GM23338 (cell line): Measurements from ENCODE around the gene PSAPL1. TPM values are rescaled to one million over a fixed set of nuclear protein-coding genes. Genes with fewer than 3 reads are reported as not detected.

Experiments used
- ATAC-seq: fragments of 200-7000 bp; cut with Tn5 transposase; 3 replicates; pipeline ENCODE4 v1.9.1; 2020
- DNase-seq: peaks from one replicate; pipeline ENCODE4 v3.0.0-alpha.2; 2015; ENCODE audit warnings: low spot score
- H2AFZ ChIP-seq: fragments of 200-600 bp; sonication (generic); 2 replicates; pipeline ENCODE4 v1.8.0; 2016; ENCODE audit warnings: antibody characterized with exemption, mild to moderate bottlenecking, moderate library complexity
- H3F3A ChIP-seq: fragments of 200-600 bp; sonication (generic); replicated peaks from 2 replicates; pipeline ENCODE4 v1.8.0; 2017; ENCODE audit warnings: antibody characterized with exemption, mixed run types, low read depth
- H3K27ac ChIP-seq: fragments of 200-600 bp; sonication (generic); 2 replicates; pipeline ENCODE4 v1.6.1; 2016; ENCODE audit warnings: low read depth
- H3K27me3 ChIP-seq: fragments of 200-600 bp; sonication (generic); 2 replicates; pipeline ENCODE4 v1.8.0; 2016; ENCODE audit warnings: mild to moderate bottlenecking, mixed run types, moderate library complexity; ENCODE audit not compliant: insufficient read depth
- H3K36me3 ChIP-seq: fragments of 200-600 bp; sonication (generic); 2 replicates; pipeline ENCODE4 v1.8.0; 2016; ENCODE audit warnings: mild to moderate bottlenecking; ENCODE audit not compliant: insufficient read depth
- H3K4me1 ChIP-seq: fragments of 200-600 bp; sonication (generic); 2 replicates; pipeline ENCODE4 v1.8.0; 2016; ENCODE audit warnings: mild to moderate bottlenecking, moderate library complexity; ENCODE audit not compliant: insufficient read depth
- H3K4me2 ChIP-seq: fragments of 200-600 bp; sonication (generic); 2 replicates; pipeline ENCODE4 v1.7.1; 2017; ENCODE audit warnings: mixed run types
- H3K4me3 ChIP-seq: fragments of 200-600 bp; sonication (generic); 2 replicates; pipeline ENCODE4 v1.6.1; 2016; ENCODE audit warnings: mixed run types
- H3K79me2 ChIP-seq: fragments of 200-600 bp; sonication (generic); replicated peaks from 2 replicates; pipeline ENCODE4 v1.8.0; 2017; ENCODE audit warnings: mild to moderate bottlenecking; ENCODE audit not compliant: insufficient read depth
- H3K9me2 ChIP-seq: fragments of 200-600 bp; sonication (generic); 2 replicates; pipeline ENCODE4 v1.8.0; 2017; ENCODE audit not compliant: insufficient read depth
- H4K20me1 ChIP-seq: fragments of 200-600 bp; sonication (generic); replicated peaks from 2 replicates; pipeline ENCODE4 v1.8.0; 2017; ENCODE audit warnings: mild to moderate bottlenecking; ENCODE audit not compliant: insufficient read depth
- H3K27ac Mint-ChIP-seq: 2 replicates; pipeline ENCODE4 v1.8.0; 2020; ENCODE audit warnings: inconsistent platforms, mild to moderate bottlenecking, moderate library complexity, mixed read lengths
- H3K27me3 Mint-ChIP-seq: 3 replicates; pipeline ENCODE4 v1.8.0; 2022; ENCODE audit warnings: low read depth, mild to moderate bottlenecking, moderate library complexity, mixed read lengths, inconsistent platforms; ENCODE audit not compliant: insufficient read depth, poor library complexity
- H3K36me3 Mint-ChIP-seq: 3 replicates; pipeline ENCODE4 v1.8.0; 2021; ENCODE audit warnings: low read depth, mild to moderate bottlenecking, inconsistent platforms, moderate library complexity, mixed read lengths
- H3K4me1 Mint-ChIP-seq: 3 replicates; pipeline ENCODE4 v1.8.0; 2020; ENCODE audit warnings: mild to moderate bottlenecking, inconsistent platforms, mixed read lengths
- H3K4me3 Mint-ChIP-seq: 3 replicates; pipeline ENCODE4 v1.8.0; 2021; ENCODE audit warnings: moderate library complexity, mild to moderate bottlenecking, inconsistent platforms, mixed read lengths
- H3K9me3 Mint-ChIP-seq: 3 replicates; pipeline ENCODE4 v1.8.0; 2020; ENCODE audit warnings: moderate library complexity, mild to moderate bottlenecking, inconsistent platforms, mixed read lengths
- CREB1 ChIP-seq: fragments of 250-450 bp; sonication (Bioruptor Pico); IDR thresholded peaks from 2 replicates; pipeline ENCODE4 v1.5.0; 2020; ENCODE audit warnings: low read depth, mild to moderate bottlenecking, moderate library complexity
- CTCF ChIP-seq, 2 experiments: fragments of 200-600 bp in 1 of 2; sonication (generic) in 1 of 2; conservative IDR thresholded peaks; 2 replicates each; pipeline versions ENCODE4 v1.5.1 to v1.6.1; 2016 to 2017; ENCODE audit warnings: antibody characterized with exemption in 2 of 2, low read depth in 2 of 2, mild to moderate bottlenecking in 2 of 2, moderate library complexity in 1 of 2
- ETS1 ChIP-seq: IDR thresholded peaks from 2 replicates; pipeline ENCODE4 v1.6.1; 2016; ENCODE audit warnings: antibody characterized with exemption
- EZH2 ChIP-seq: fragments of 200-600 bp; sonication (generic); IDR thresholded peaks from one replicate; pipeline ENCODE4 v1.8.0; 2017; ENCODE audit warnings: antibody characterized with exemption, mild to moderate bottlenecking, low read depth; ENCODE audit not compliant: unreplicated experiment
- JUNB ChIP-seq: IDR thresholded peaks from one replicate; pipeline ENCODE4 v1.6.1; 2016; ENCODE audit warnings: antibody characterized with exemption; ENCODE audit not compliant: unreplicated experiment
- NANOG ChIP-seq: IDR thresholded peaks from 2 replicates; pipeline ENCODE4 v1.6.1; 2016; ENCODE audit warnings: antibody characterized with exemption, borderline replicate concordance
- POLR2AphosphoS5 ChIP-seq: IDR thresholded peaks from 2 replicates; pipeline ENCODE4 v1.6.1; 2016; ENCODE audit warnings: antibody characterized with exemption, low read depth
- STAT1 ChIP-seq: IDR thresholded peaks from one replicate; pipeline ENCODE4 v1.6.1; 2016; ENCODE audit warnings: antibody characterized with exemption; ENCODE audit not compliant: unreplicated experiment
- ZNF114 ChIP-seq: fragments of 250-450 bp; sonication (Bioruptor Pico); IDR thresholded peaks from 2 replicates; pipeline ENCODE4 v1.5.0; 2020; ENCODE audit warnings: mild to moderate bottlenecking, moderate library complexity
- ZNF331 ChIP-seq: fragments of 250-450 bp; sonication (Bioruptor Pico); IDR thresholded peaks from 2 replicates; pipeline ENCODE4 v1.5.0; 2020; ENCODE audit warnings: low read depth, mild to moderate bottlenecking, moderate library complexity
- ZNF462 ChIP-seq: fragments of 250-450 bp; sonication (Bioruptor Pico); IDR thresholded peaks from 2 replicates; pipeline ENCODE4 v1.5.0; 2020; ENCODE audit warnings: mild to moderate bottlenecking, moderate library complexity
- polyA plus RNA-seq: library from polyadenylated mRNA; unstranded; fragments of >200 nt; fragmentation: Nextera tagmentation; extraction: Ambion mirVana; gene quantifications from 2 replicates; pipeline ENCODE4 v1.2.1, GENCODE V29; 2016
- total RNA-seq: library from RNA; depleted of rRNA; stranded (reverse); fragments of >200 nt; shearing (Covaris generic); gene quantifications from 2 replicates; pipeline ENCODE4 v1.2.3, GENCODE V29; 2014

The PSAPL1 gene
- total and polyA plus RNA-seq, 2 experiments from 2014 or later = not detected

- peaks cover 3% of the 10 kb centered on the region for H3K4me1 Mint-ChIP-seq
- Histone ChIP-seq H4K20me1 (no peaks in the 10 kb centered on the region), H3K4me1 (no peaks in the 10 kb centered on the region), H3K9me2 (no peaks in the 10 kb centered on the region), H3K4me2 (no peak overlapping the region), H3K27ac (no peak overlapping the region), H3K27me3 (no peaks in the 10 kb centered on the region), H3K36me3 (no peaks in the 10 kb centered on the region), H2AFZ (no peak overlapping the region), H3K79me2 (no peaks in the 10 kb centered on the region), H3F3A (no peaks in the 10 kb centered on the region), H3K4me3 (no peak overlapping the region)
- H3K36me3 Mint-ChIP-seq = no peaks in the 10 kb centered on the region; the same call in 2 of the 3 replicates
- no peak overlapping the region for H3K27ac Mint-ChIP-seq
- peaks cover 8% of the 10 kb centered on the region for H3K27me3 Mint-ChIP-seq
- H3K4me3 Mint-ChIP-seq = no peak overlapping the region
- DNase-seq (no peak), ATAC-seq (no peak)
- no peak for TF ChIP-seq ZNF331 (CRISPR knock-in tag)
- no peak for TF ChIP-seq JUNB
- no peak for TF ChIP-seq STAT1
- TF ChIP-seq POLR2AphosphoS5 = no peak
- no peak for TF ChIP-seq ETS1
- TF ChIP-seq NANOG = no peak
- TF ChIP-seq CREB1 (CRISPR knock-in tag) = no peak
- no peak for TF ChIP-seq CTCF (conservative IDR thresholded peaks at IDR 0.05; ENCODE audit: low read depth in 2 of 2)
- TF ChIP-seq ZNF462 (CRISPR knock-in tag) = no peak
- TF ChIP-seq ZNF114 (CRISPR knock-in tag) = no peak
- TF ChIP-seq EZH2 = no peak
- H3K9me3 Mint-ChIP-seq = no peaks in the 10 kb centered on the region
Measured at GRCh38 chr4:7448036-7448435, 13.3 kb upstream of the PSAPL1 start.
